Sigmoid colon (tissue), 4 donors: ENCODE results near the gene VPS54.

Experiments
- CTCF ChIP-seq, 4 experiments: fragments of 450-650 bp in 3 of 4; fragments of 200-600 bp in 1 of 4; IDR thresholded peaks; one replicate each; pipeline ENCODE4 v1.5.1; 2016 to 2019; ENCODE audit warnings: antibody characterized with exemption in 4 of 4, mild to moderate bottlenecking in 3 of 4, moderate library complexity in 2 of 4
- POLR2A ChIP-seq, 2 donors: fragments of 450-650 bp; IDR thresholded peaks; one replicate each; pipeline ENCODE4 v1.6.1; 2016; ENCODE audit warnings: antibody characterized with exemption in 2 of 2, mild to moderate bottlenecking in 2 of 2, moderate library complexity in 2 of 2
- POLR2AphosphoS5 ChIP-seq, 4 donors: sonication (generic); formaldehyde crosslinking; IDR thresholded peaks; one replicate each; pipeline ENCODE4 v1.6.1; 2017; ENCODE audit warnings: antibody characterized with exemption in 4 of 4

GRCh38 chr2:63990072-63990471 lies 29.2 kb downstream of the VPS54 start:
- TF ChIP-seq POLR2A (IDR thresholded peaks at IDR 0.05) (no peak), POLR2AphosphoS5 (IDR thresholded peaks at IDR 0.05) (no peak), CTCF (IDR thresholded peaks at IDR 0.05) (no peak)
